ENCODE data around the gene TBX1. TPM values are rescaled to one million over a fixed set of nuclear protein-coding genes. Genes with fewer than 3 reads are reported as not detected.

Gene TBX1
- total RNA-seq, 1 donor from 2014 or later: 1.1 TPM

GRCh38 chr22:19753996-19754700, 6.4 kb upstream of the TBX1 start:
- no peak for ATAC-seq

- no peak for ATAC-seq
Observed at GRCh38 chr22:19754701-19755144, 5.9 kb upstream of the TBX1 start.

- ATAC-seq: no peak
Observed at GRCh38 chr22:19755145-19755710, 5.3 kb upstream of the TBX1 start.

- no peak for ATAC-seq
Observed at GRCh38 chr22:19755722-19756287, 4.8 kb upstream of the TBX1 start.

GRCh38 chr22:19756288-19757128, 4.1 kb upstream of the TBX1 start:
- peak; percentile 75 for ATAC-seq

- no peak for ATAC-seq
Observed at GRCh38 chr22:19757140-19757984, 3.2 kb upstream of the TBX1 start.

- no peak for ATAC-seq
Observed at GRCh38 chr22:19757985-19758895, 2.3 kb upstream of the TBX1 start.

GRCh38 chr22:19758896-19759426, 1.6 kb upstream of the TBX1 start:
- no peak for ATAC-seq

GRCh38 chr22:19759427-19760057, 1.0 kb upstream of the TBX1 start:
- ATAC-seq: no peak

- no peak for ATAC-seq
Observed at GRCh38 chr22:19760951-19761724, 560 bp downstream of the TBX1 start.

- ATAC-seq: no peak
Observed at GRCh38 chr22:19761725-19762567, 1.4 kb downstream of the TBX1 start.

GRCh38 chr22:19762568-19763457, 2.2 kb downstream of the TBX1 start:
- ATAC-seq: no peak

- no peak for ATAC-seq
Observed at GRCh38 chr22:19763458-19764298, 3.1 kb downstream of the TBX1 start.

GRCh38 chr22:19764299-19764593, 3.7 kb downstream of the TBX1 start:
- no peak for ATAC-seq

GRCh38 chr22:19764636-19765476, 4.3 kb downstream of the TBX1 start:
- ATAC-seq: no peak

Data from esophagus mucosa (tissue), 1 donor.